Body of pancreas (tissue), 4 donors: ENCODE results near the gene AHR.

Experiments
- POLR2A ChIP-seq, 3 donors: fragments of 450-650 bp; IDR thresholded peaks; one replicate each; pipeline ENCODE4 v1.6.1; 2016; ENCODE audit warnings: antibody characterized with exemption in 3 of 3, mild to moderate bottlenecking in 2 of 3
- TF ChIP-seq, protein P1 (sequence below), 7 experiments: fragments of 450-650 bp in 4 of 7; fragments of 200-600 bp in 3 of 7; sonication (generic) in 3 of 7; IDR thresholded peaks; one replicate each; pipeline ENCODE4 v1.5.1; 2016 to 2019; ENCODE audit warnings: antibody characterized with exemption in 7 of 7

GRCh38 chr7:17362439-17363105 lies 64.1 kb downstream of the AHR start:
- TF ChIP-seq, protein P1, sequence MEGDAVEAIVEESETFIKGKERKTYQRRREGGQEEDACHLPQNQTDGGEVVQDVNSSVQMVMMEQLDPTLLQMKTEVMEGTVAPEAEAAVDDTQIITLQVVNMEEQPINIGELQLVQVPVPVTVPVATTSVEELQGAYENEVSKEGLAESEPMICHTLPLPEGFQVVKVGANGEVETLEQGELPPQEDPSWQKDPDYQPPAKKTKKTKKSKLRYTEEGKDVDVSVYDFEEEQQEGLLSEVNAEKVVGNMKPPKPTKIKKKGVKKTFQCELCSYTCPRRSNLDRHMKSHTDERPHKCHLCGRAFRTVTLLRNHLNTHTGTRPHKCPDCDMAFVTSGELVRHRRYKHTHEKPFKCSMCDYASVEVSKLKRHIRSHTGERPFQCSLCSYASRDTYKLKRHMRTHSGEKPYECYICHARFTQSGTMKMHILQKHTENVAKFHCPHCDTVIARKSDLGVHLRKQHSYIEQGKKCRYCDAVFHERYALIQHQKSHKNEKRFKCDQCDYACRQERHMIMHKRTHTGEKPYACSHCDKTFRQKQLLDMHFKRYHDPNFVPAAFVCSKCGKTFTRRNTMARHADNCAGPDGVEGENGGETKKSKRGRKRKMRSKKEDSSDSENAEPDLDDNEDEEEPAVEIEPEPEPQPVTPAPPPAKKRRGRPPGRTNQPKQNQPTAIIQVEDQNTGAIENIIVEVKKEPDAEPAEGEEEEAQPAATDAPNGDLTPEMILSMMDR (IDR thresholded peaks at IDR 0.05) = no peak
- no peak for TF ChIP-seq POLR2A (IDR thresholded peaks at IDR 0.05)
